Activated CD4-positive, alpha-beta T cell treated with anti-CD3 and anti-CD28 coated beads, Interleukin-2, amount 50 U/mL, for 1 hour (primary cell): ENCODE results near the gene SMG1.
A peak's percentile ranks its signal among the peaks of the same experiment; 100 is the strongest.
"Not testable (repeated sequence)": the region's sequence is repeated elsewhere in the genome, so short reads cannot be mapped to it uniquely, and the experiment has no call there.

Experiments used
- DNase-seq: peaks from one replicate; pipeline ENCODE4 v3.0.0-alpha.2; 2020

The SMG1 gene

DNA sequence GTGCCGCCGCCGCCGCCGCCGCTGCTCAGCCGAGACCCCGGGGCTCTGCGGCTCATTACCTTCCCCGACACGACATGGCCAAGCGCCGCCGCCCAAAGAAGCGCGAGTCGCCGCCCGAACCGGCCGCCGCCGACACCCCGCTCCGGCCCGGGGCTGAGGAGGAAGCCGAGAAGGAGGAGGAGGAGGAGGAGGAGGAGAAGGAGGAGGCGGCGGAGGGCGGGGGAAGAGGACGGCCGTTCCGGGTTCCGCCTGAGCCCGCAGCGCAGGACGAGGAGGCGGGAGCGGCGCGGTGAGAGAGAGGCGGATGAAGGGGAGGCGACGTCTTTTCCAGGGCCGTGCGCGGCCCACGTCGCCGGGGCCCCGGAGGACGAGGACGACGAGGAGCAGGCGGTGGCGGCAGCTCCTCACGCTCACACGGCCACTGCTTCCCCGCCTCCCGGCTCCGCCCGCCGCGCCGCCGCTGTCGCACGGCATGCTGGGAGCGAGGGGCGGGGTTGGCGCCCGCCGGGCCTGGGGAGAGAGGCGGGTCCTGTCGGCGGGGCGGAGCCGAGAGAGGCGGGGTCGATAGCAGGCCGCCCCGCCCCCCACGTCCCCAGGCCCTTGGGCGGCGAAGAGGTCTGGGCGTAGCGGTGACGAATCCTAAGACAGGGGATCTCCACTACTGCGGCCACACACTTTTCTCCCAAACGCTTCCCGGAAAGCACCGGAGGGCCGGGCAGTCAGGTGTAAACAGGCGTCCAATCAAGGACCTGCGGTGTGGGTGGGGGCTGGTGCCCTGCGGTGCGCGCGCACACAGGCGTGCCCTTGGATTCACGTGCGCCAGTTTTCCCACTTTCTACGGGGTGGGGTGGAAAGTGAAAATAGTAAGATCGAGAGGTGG lies at the start of gene SMG1:
Gene SMG1 (minus strand): TSS at position 423 of the 880 bp plus-strand sequence. CDS start 367 bp downstream, at position 56.
- peak; percentile 89 for DNase-seq

DNA sequence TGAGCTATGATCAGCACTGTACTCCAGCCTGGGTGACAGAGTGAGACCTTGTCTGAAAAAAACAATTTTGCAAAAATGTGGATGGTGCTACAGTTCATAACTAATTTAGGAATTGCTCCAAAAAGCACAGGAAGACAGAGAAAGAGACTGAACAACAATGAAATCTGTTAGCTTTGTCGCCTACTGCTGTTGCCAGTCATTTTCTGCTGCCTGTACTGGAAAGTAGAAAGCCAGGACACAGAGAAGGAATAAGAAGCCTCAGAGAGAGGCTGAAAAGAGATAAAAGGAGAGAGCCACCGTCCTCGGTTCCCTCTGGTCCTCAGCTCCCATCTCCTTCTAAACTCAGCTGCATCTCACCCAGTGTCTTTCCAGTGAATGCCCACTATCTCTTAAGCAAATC lies 48.9 kb upstream of the SMG1 start:
- DNase-seq: no peak

DNA sequence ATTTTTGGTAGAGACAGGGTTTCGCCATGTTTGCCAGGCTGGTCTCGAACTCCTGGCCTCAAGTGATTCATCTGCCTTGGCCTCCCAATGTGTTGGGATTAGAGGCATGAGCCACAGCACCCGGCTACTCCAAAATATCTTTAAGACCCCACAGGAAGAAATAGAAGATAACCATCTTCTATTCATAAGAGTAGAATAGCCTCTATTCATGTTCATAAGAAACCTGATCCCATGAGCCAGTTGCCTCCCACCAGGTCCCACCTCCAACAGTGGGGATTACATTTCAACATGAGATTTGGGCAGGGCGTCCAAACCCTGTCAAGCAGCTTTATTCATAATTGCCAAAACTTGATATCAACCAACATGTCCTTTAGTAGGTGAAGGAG lies 43.6 kb upstream of the SMG1 start:
- no peak for DNase-seq

DNA sequence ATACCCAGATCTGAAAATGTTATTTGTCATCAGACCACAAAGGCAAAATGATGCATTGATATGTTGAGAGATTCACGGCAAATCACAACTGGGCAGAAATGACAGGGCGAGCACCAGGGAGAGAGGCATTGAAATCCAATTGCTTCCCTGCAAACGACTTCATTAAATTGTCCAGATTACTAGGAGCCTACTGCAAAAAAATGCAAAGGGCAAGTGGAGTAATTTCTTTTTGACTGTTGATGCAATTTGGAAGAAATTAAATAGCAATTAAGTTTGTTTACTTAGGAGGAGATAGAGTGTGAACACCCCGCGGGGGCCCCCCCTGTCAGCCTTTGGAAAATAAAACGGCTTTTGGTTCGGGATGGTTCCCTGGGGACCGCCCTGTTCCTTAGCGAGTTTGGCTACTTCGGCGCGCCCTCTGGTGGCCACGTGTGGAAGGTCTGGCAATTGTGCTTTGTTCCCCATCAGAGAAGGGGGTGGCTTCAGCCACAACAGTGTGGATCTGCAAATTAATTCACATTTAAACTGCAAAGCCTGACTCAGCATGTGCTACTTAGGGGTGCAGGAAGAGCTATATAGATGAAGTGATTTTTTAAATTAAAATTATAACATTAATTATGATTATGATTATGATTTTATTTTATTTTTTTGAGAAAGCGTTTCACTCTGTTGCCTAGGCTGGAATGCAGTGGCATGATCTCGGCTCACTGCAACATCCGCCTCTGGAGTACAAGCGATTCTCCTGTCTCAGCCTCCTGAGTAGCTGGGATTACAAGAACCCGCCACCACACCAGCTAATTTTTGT lies 43.0 kb upstream of the SMG1 start:
- DNase-seq: peak; percentile 77

DNA sequence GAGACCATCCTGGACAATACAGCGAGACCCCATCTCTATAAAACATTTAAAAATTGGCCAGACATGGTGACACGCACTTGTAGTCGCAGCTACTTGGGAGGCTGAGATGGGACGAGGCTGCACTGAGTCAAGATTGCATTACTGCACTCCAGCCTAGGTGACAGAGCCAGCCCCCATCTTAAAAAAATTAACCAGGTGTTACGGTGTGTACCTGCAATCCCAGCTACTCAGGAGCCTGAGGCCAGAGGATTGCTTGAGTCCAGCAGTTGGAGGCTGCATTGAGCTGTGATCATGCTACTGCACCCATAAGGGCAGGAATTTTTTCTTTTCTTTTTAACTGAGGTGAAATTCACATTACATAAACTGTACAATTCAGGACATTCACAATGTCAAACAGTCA lies 40.6 kb upstream of the SMG1 start:
- DNase-seq: no peak

DNA sequence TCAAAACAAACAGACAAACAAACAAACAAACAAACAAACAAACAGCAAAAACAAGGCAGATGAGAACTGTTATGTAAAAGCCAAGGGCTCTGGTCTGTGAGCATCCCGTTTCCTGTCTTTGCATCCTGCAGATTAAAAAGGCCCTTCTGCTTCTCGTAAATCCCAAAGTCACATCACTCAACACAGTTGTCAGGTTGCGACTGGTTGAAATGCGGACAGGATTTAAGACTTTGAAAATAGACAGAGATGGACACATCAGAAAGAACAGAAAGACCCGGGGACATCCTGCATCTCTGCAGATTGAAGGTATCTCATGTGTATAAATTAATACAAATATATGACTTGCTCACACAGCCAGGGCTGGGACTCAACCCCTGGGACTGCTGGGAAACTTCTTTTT lies 39.3 kb upstream of the SMG1 start:
- no peak for DNase-seq

DNA sequence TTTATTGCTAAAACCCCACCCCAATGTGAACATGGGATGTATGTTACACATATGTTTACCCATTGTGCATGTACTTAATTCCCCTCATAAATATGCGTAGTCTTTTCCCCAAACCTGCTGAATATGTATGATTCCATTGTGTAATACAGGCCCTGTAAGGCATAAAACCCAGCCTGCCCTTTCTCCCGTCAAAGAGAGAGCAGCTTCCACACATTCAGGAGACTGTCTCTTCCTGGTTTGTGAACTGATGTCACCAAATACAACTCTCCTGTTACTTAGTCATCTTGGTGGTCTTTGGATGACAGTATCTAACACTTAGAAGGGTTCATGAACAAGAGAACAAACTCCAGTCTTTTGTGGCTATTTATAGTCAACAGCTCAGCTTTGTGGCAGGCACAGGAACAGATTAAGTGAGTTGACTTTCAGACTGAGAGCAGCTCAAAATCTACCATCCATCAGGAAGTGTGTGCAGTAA lies 32.9 kb upstream of the SMG1 start:
- DNase-seq: no peak

DNA sequence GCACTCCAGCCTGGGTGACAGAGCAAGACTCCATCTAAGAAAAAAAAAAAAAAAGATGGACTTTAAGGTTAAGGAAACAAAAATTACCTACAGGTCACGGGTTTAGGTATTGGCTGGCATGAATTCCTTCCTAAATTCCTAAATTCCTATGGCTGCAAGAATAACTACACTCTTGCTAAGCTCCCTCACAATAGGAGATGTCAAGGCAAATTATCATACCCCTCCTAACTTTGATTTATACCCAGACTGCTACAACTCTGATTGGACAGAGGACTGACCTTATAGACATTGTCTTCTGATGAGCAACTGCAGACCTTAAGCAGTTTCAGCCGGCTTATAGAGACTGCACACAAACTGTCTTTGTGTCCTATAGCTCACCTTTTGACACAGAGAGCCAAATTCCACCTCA lies 32.4 kb upstream of the SMG1 start:
- DNase-seq: no peak

DNA sequence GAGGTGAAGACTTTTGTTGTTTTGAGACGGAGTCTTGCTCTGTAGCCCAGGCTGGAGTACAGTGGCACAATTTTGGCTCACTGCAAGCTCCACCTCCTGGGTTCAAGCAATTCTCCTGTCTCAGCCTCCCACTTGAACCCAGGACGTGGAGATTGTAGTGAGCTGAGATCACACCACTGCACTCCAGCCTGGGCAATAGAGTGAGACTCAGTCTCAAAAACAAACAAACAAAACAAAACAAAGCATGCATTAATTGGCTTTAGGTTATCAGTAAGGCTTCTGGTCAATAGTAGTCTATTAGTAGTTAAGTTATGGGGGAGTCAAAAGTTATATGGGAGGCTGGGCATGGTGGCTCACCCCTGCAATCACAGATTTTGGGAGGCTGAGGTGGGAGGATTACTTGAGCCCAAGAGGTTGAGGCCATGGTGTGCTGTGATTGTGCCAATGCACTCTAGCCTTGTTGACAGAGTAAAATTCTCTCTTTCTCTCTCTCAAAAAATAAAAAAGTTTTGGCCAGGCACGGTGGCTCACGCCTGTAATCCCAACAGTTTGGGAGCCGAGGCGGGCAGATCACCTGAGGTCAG lies 30.5 kb upstream of the SMG1 start:
- DNase-seq: not testable (repeated sequence)

DNA sequence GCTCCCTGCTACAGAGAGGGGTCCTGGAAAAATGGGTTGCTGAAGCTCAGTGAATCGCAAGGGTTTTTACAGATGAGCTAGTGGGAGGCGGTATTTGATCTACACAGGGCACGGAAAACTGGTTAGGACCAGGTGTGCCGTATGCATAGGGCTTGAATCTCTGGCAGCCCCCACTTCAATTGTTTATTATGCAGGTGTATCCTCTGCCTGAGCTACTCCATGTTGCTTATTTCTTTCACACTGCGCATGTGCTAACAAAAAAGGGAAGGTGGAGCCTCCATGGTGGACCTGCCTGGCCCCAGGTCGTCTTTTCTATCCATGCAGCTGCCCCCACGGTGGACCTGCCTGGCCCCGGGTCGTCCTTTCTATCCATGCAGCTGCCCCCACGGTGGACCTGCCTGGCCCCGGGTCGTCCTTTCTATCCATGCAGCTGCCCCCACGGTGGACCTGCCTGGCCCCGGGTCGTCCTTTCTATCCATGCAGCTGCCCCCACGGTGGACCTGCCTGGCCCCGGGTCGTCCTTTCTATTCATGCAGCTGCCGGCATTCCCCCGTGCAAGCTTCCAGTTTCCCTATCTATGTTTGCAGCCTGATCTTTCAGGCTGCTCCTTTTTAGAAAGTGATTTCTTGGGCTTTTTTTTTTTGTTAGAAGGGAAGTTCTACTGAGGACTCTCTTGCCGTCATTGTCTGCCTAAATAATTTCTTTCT lies 29.8 kb upstream of the SMG1 start:
- not testable (repeated sequence) for DNase-seq

DNA sequence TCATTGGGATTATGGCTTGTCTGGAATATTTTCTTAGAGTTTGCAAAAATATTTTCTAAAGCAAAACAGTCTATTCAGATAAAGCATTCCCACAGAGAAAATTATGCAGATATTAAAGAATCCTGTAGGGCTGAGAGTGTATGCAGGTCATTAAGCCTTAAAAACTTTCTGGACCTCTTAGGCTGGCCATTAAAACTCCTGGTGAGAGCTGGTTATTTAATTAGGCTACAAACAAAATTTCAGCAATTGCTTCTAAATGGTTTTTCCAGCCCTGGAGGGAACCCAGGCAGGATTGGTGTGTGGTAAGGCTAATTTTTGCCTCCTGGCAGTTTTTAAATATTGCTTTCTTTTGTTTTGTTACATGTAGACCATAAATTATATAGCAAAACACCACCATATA lies 27.3 kb upstream of the SMG1 start:
- DNase-seq: no peak

DNA sequence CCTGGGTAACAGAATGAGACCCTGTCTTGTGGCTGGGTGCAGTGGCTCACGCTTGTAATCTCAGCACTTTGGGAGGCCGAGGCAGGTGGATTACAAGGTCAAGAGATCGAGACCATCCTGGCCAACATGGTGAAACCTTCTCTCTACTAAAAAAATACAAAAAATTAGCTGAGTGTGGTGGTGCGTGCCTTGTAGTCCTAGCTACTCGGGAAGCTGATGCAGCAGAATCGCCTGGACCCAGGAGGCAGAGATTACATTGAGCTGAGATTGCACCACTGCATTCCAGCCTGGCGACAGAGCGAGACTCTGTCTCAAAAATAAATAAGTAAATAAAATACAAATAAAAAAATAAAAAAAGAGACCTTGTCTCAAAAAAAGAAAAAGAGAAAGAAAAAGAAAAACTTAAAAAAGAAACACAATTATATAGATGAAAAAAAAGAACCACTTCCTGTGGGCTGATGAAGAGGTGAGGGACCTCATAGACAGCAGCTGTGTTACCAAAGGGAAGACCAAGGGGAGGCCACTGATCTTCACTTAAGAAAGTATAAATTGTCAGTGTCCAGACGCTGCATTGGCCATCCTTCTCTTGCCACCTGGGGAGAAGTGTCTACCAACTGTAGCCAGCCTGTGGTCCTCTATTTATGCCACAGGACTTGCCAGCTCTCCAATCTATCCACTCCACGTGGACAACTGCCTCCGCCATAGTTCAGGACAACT lies 24.4 kb upstream of the SMG1 start:
- no peak for DNase-seq

DNA sequence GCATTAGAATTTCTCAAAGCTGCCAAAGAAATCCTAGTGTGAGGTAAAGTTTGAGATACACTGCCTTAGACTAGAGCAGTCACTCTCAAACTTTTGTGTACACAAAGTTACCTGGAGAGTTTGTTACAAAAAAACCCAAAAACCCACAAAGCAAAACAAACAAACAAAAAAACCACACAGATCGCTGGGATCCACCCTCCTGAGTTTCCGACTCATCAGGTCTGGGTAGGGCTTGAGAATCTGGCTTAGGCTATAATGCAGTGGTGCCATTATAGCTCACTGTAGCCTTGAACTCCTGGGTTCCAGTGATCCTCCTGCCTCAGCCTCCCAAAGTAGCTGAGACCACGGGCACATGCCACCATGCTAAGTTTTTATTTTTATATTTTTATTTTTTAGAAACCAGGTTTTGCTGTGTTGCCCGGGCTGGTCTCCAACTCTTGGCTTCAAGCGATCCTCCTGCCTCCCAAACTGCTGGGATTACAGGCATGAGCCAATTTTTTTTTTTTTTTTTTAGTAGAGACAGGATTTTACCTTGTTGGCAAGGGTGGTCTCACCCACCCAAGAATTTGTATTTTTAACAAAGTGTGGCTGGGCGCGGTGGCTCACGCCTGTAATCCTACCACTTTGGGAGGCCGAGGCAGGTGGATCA lies 22.3 kb upstream of the SMG1 start:
- no peak for DNase-seq

DNA sequence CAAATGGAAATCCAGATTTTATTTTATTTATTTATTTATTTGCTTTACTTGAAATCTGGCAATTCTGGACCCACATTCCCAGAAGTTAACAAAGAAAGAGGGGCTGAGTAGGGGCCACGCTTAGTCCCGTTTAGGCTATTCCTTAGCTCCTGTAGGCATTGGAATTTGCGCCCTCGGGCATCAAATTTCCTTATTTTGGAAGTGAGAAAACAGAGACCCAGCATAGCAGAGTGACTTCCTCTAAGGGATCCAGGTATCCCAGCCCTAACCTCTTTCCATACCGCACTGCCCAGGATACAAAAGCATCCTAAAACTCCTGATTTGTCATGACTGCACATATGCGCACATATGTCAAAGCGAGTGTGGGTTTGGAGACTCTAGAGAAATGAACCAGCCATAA lies 19.0 kb upstream of the SMG1 start:
- DNase-seq: no peak

DNA sequence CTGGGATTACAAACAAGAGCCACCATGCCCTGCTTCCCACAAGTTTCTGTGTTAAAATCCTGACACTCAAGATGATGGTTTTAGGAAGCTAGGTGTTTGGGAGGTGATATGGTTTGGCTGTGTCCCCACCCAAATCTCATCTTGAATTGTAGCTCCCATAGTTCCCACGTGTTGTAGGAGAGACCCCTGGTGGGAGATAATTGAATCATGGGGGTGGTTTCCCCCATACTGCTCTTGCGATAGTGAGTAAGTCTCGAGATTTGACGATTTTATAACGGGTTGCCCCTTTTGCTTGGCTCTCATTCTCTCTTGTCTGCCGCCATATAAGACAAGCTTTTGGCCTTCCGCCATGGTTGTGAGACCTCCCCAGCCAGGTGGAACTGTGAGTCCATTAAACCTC lies 17.2 kb upstream of the SMG1 start:
- DNase-seq: no peak

DNA sequence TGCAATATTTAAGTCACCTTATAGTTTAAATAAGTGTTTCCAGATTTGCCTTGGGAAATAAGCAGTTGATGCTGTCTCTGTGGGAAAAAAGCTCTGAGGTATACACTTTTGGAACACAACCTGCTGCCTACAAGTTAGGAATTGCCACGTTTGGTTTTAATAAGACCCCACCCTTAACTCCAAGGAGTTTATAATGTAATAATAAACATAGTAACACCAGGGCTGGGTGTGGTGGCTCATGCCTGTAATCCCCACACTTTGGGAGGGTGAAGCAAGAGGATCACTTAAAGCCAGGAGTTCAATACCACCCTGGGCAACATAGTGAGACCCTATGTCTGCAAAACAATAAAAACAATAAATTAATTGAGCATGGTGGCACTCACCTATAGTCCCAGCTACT lies 15.9 kb upstream of the SMG1 start:
- no peak for DNase-seq

DNA sequence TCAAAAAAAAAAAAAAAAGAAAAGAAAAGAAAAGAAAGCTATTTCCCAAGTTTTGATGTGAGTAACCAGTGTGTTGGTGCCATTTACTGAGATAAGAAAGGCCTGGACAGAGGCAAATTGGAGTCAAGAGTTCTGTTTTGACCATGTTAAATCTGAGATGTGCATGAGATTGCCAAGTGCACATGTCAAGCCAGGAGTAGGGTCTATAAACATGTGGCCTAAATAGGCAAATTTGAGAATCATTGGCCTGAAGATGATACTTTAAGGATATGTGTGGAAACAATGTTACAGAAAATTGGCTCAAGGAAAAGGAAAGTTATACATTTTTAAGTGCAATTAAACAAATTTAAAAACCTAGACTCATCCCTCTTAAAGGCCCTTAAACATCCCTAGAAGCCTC lies 15.3 kb upstream of the SMG1 start:
- DNase-seq: no peak

DNA sequence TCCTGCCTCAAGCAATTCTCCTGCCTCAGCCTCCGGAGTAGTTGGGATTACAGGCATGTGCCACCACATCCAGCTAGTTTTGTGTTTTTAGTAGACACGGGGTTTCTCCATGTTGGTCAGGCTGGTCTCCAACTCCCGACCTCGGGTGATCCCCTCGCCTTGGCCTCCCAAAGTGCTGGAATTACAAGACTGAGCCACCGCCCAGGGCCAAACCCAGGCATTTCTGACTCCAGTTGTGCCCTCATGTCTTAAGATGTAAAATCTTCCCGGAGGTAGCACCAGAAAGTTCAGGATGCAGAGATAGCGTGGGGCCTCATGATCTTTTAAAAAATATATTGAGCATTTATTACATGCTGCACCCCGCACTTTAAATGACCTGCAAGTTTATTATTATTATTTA lies 12.8 kb upstream of the SMG1 start:
- no peak for DNase-seq

DNA sequence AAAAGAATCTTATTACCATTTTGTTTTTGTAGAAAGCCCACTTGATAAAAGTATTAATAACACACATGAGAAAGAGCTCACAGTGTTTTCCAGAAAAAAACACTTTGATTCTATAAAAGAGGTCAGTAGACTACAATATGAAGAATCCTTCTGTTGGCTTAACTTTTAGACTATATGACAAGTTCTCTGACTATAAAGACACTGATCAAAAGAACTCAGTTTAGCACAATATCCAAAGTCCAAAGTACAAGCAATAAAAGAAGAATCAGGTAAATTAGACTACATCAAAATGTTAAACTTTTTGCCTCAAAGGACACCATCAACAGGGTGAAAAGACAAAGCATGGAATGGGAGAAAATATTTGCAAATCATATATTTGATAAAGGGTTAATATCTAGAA lies 11.2 kb upstream of the SMG1 start:
- DNase-seq: no peak

DNA sequence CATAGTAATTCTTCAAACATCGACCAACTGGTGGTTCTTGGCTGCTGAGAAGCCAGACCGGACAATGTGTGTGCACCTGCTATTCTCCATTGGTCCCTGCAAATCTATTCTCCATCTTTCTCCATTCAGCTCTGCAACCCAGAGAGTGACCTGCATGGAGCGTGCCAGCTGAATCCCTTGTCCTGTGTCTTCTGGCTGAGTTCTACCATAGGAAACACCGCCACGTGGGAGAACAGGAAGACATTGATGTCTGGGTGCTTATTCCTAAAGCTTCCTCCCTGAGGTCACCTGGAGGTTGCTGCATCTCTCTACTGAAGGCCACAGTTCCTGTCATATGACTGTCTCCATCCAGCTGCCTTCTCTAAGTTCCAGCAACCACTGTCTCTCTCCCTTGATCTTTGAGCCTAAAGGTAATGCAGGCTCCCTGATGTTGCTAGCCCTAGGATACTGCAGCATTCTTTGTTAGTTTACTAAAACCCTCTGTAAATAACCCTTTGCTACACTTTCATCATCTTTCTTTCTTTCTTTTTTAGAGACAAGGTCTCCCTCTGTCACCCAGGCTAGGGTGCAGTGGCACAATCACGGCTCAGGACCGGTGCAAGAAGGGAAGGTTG lies 10.6 kb upstream of the SMG1 start:
- DNase-seq: no peak

DNA sequence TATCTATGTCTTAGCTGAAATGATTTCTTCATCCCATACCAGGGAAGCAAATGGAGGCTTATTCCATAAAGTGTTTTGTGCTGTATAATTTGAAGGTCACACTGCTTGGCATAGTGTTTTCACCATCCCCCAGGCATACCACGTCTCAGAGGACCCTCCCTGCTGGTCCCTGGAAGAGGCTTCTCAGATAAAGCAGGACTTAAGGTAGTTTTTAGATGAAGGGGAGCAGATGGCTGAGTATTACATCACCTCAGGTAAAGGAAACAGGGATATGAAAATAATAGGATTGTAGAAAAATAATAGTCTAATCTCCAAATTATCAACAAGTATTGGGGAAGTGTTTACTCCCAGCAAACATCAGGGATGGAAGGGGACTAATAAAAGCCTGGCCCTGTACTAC lies 7.3 kb upstream of the SMG1 start:
- DNase-seq: no peak
